Measurements from ENCODE around the gene PTAFR. TPM values are rescaled to one million over a fixed set of nuclear protein-coding genes. Genes with fewer than 3 reads are reported as not detected.

Gene PTAFR
- total RNA-seq, 1 donor from 2014 or later, result 2.3 TPM

DNA sequence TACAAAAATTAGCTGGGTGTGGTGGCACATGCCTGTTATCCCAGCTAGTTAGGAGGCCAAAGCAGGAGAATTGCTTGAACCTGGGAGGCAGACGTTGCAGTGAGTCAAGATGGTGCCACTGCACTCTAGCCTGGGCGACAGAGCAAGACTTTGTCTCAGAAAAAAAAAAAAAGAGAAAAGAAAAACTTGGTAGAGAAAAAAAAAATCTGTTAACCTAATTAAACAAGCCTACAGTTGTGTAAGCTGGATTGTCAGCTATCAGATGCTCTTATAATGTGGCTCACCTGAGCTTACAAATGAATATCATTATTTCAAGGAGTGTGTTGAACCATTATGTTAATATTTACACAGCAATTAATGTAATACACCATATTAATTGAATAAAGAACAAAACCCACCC is 61.6 kb downstream of the PTAFR start:
- TF ChIP-seq CTCF (IDR thresholded peaks at IDR 0.05; ENCODE audit: insufficient read depth, low read length, poor library complexity, severe bottlenecking), result no peak

GRCh38 chr1:28113242-28113572 is 63.3 kb downstream of the PTAFR start:
- Histone ChIP-seq H3K36me3 (ENCODE audit: control insufficient read depth, insufficient read depth, low read length) (no peaks in the 10 kb centered on the region), H3K4me3 (ENCODE audit: low read depth, low read length) (no peak overlapping the region), H3K27me3 (ENCODE audit: control insufficient read depth, insufficient read depth, low read length) (no peaks in the 10 kb centered on the region)
- DNase-seq (ENCODE audit: low read depth), result no peak
- TF ChIP-seq CTCF (IDR thresholded peaks at IDR 0.05; ENCODE audit: insufficient read depth, low read length, poor library complexity, severe bottlenecking), result peak; percentile 29

More for the DNA sequence above, 61.6 kb downstream of the PTAFR start:
- no peaks in the 10 kb centered on the region for H3K27me3 ChIP-seq (ENCODE audit: control insufficient read depth, insufficient read depth, low read length)
- H3K36me3 ChIP-seq (ENCODE audit: control insufficient read depth, insufficient read depth, low read length), result no peaks in the 10 kb centered on the region
- H3K4me3 ChIP-seq (ENCODE audit: low read depth, low read length), result no peak overlapping the region
- no peak for DNase-seq (ENCODE audit: low read depth)

GRCh38 chr1:28112388-28113241 is 63.9 kb downstream of the PTAFR start:
- DNase-seq (ENCODE audit: low read depth), result peak; percentile 63
- Histone ChIP-seq H3K36me3 (ENCODE audit: control insufficient read depth, insufficient read depth, low read length) (no peaks in the 10 kb centered on the region), H3K27me3 (ENCODE audit: control insufficient read depth, insufficient read depth, low read length) (no peaks in the 10 kb centered on the region), H3K4me3 (ENCODE audit: low read depth, low read length) (no peak overlapping the region)
- no peak for TF ChIP-seq CTCF (IDR thresholded peaks at IDR 0.05; ENCODE audit: insufficient read depth, low read length, poor library complexity, severe bottlenecking)

GRCh38 chr1:28111157-28111556 is 65.3 kb downstream of the PTAFR start:
- no peak overlapping the region for H3K4me3 ChIP-seq (ENCODE audit: low read depth, low read length)
- no peak for DNase-seq (ENCODE audit: low read depth)
- no peaks in the 10 kb centered on the region for H3K27me3 ChIP-seq (ENCODE audit: control insufficient read depth, insufficient read depth, low read length)
- H3K36me3 ChIP-seq (ENCODE audit: control insufficient read depth, insufficient read depth, low read length), result no peaks in the 10 kb centered on the region
- TF ChIP-seq CTCF (IDR thresholded peaks at IDR 0.05; ENCODE audit: insufficient read depth, low read length, poor library complexity, severe bottlenecking), result no peak

DNA sequence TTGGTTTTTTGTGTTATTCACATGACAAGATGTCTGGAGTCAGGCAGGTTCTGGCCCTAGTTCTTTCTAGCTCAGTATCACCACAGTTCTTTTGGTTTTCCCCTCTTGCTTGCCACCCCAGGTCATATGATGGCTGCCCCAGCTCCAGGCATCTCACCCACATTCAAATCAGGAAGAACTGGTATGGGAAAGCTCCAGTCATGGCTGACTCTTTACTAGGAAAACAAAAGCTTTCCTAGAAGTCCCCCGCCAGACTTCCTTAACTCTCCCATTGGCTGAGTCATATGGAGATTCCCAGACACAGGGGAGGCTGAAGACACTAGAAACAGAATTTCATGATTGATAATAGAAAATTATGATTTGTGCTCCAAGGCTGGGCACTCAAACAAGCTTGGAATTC is 65.9 kb downstream of the PTAFR start:
- TF ChIP-seq CTCF (IDR thresholded peaks at IDR 0.05; ENCODE audit: insufficient read depth, low read length, poor library complexity, severe bottlenecking), result no peak
- DNase-seq (ENCODE audit: low read depth), result no peak

GRCh38 chr1:28109639-28110038 is 66.9 kb downstream of the PTAFR start:
- no peak for DNase-seq (ENCODE audit: low read depth)
- H3K4me3 ChIP-seq (ENCODE audit: low read depth, low read length), result no peak overlapping the region
- no peaks in the 10 kb centered on the region for H3K27me3 ChIP-seq (ENCODE audit: control insufficient read depth, insufficient read depth, low read length)
- H3K36me3 ChIP-seq (ENCODE audit: control insufficient read depth, insufficient read depth, low read length), result no peaks in the 10 kb centered on the region
- no peak for TF ChIP-seq CTCF (IDR thresholded peaks at IDR 0.05; ENCODE audit: insufficient read depth, low read length, poor library complexity, severe bottlenecking)

More for the DNA sequence above, 65.9 kb downstream of the PTAFR start:
- Histone ChIP-seq H3K4me3 (ENCODE audit: low read depth, low read length) (no peak overlapping the region), H3K27me3 (ENCODE audit: control insufficient read depth, insufficient read depth, low read length) (no peaks in the 10 kb centered on the region), H3K36me3 (ENCODE audit: control insufficient read depth, insufficient read depth, low read length) (no peaks in the 10 kb centered on the region)
